NCI-H774 (cell line): ENCODE results near the gene NMB.
"Not testable (repeated sequence)": the region's sequence is repeated elsewhere in the genome, so short reads cannot be mapped to it uniquely, and the experiment has no call there.

Source experiments
- DNase-seq: peaks from one replicate; lab custom pipeline; 2025; lab: John Stamatoyannopoulos, UW

The NMB gene

GRCh38 chr15:84658080-84658787, at the start of gene NMB:
NMB (minus strand) TSS chr15:84658199; CDS start chr15:84658152, 47 bp downstream.
- DNase-seq = peak; percentile 63

- no peak for DNase-seq
Observed at GRCh38 chr15:84703808-84704207, 45.8 kb upstream of the NMB start.

GRCh38 chr15:84702961-84703482, 45.0 kb upstream of the NMB start:
- DNase-seq = no peak

- no peak for DNase-seq
Observed at GRCh38 chr15:84699538-84700191, 41.7 kb upstream of the NMB start.

GRCh38 chr15:84697236-84697990, 39.4 kb upstream of the NMB start:
- DNase-seq = no peak

- no peak for DNase-seq
Observed at GRCh38 chr15:84696757-84697156, 38.8 kb upstream of the NMB start.

GRCh38 chr15:84690342-84690741, 32.3 kb upstream of the NMB start:
- no peak for DNase-seq

- DNase-seq = no peak
Observed at GRCh38 chr15:84689858-84690257, 31.9 kb upstream of the NMB start.

GRCh38 chr15:84686446-84686845, 28.4 kb upstream of the NMB start:
- not testable (repeated sequence) for DNase-seq

GRCh38 chr15:84685304-84685703, 27.3 kb upstream of the NMB start:
- no peak for DNase-seq

GRCh38 chr15:84684092-84684491, 26.1 kb upstream of the NMB start:
- no peak for DNase-seq

GRCh38 chr15:84681831-84682230, 23.8 kb upstream of the NMB start:
- DNase-seq = no peak

- DNase-seq = no peak
Observed at GRCh38 chr15:84671211-84671610, 13.2 kb upstream of the NMB start.

GRCh38 chr15:84669726-84670125, 11.7 kb upstream of the NMB start:
- DNase-seq = no peak

- no peak for DNase-seq
Observed at GRCh38 chr15:84668221-84668982, 10.4 kb upstream of the NMB start.

- DNase-seq = no peak
Observed at GRCh38 chr15:84666373-84666772, 8.4 kb upstream of the NMB start.

GRCh38 chr15:84661001-84661400, 3.0 kb upstream of the NMB start:
- no peak for DNase-seq

GRCh38 chr15:84659904-84660781, 2.1 kb upstream of the NMB start:
- DNase-seq = no peak

- DNase-seq = no peak
Observed at GRCh38 chr15:84658788-84659411, 901 bp upstream of the NMB start.

GRCh38 chr15:84657748-84658079, 285 bp downstream of the NMB start:
- no peak for DNase-seq

GRCh38 chr15:84656972-84657371, 1.0 kb downstream of the NMB start:
- DNase-seq = no peak
